ENCODE data around the gene FHOD3.

DNA sequence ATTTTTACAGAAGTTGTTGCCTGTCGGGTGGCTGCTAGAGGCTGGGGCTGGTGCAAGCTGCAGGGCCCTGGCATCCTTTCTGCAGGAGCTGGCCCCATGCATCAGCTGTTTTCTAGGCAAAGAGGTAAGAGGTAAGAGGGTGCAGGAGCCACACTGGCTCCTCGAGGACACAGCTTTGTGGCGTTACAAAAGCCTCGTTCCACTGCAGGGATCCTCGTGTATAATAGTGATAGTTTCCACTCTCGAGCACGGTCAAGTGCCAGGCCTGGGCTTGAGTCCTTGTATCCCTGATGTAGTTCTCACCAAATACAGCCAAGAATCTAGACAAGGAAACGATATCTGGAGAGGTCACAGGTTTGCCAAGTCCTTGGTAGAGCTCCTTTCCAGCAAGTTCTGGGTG, 33.2 kb upstream of the FHOD3 start:
- TF ChIP-seq TAF1 (IDR thresholded peaks at IDR 0.05; ENCODE audit: borderline replicate concordance, low read depth, low read length) (no peak), POLR2A (IDR thresholded peaks at IDR 0.05; ENCODE audit: low read depth, low read length) (no peak)

Data from GM12892 (cell line).